ENCODE results near the gene CADPS2. TPM values are rescaled to one million over a fixed set of nuclear protein-coding genes. Genes with fewer than 3 reads are reported as not detected.

Gene CADPS2
- total RNA-seq, 2 experiments from 2014 or later: not detected

- CTCF ChIA-PET: no interaction called here
Observed at GRCh38 chr7:122340427-122340826, 545.8 kb downstream of the CADPS2 start.

GRCh38 chr7:122339145-122339904 lies 546.9 kb downstream of the CADPS2 start:
- H3K36me3 ChIP-seq (ENCODE audit: insufficient read depth, low read length): no peaks in the 10 kb centered on the region
- H3K9me3 ChIP-seq (ENCODE audit: control insufficient read depth in 1 of 2, insufficient read depth in 1 of 2, low read length in 2 of 2): no peaks in the 10 kb centered on the region
- H3K9me3 Mint-ChIP-seq: peaks cover 1% of the 10 kb centered on the region
- ChIA-PET POLR2A (no interaction called here), CTCF (no interaction called here)
- no peak for TF ChIP-seq CTCF (IDR thresholded peaks at IDR 0.05)
- no peaks in the 10 kb centered on the region for H3K4me1 Mint-ChIP-seq (ENCODE audit: low read depth)
- DNase-seq (no peak), ATAC-seq (ENCODE audit: poor library complexity) (no peak)
- no peaks in the 10 kb centered on the region for H3K36me3 Mint-ChIP-seq (ENCODE audit: low read depth)
- no peaks in the 10 kb centered on the region for H3K27me3 ChIP-seq (ENCODE audit: control insufficient read depth in 1 of 2, insufficient read depth in 2 of 2, low read length in 2 of 2)
- intact Hi-C loops (cut with DNase I, micrococcal nuclease): no loop called here
- no peak overlapping the region for H3K27ac ChIP-seq (ENCODE audit: low read depth in 1 of 2, low read length in 2 of 2)
- H3K4me3 Mint-ChIP-seq: no peak overlapping the region
- no peak overlapping the region for H3K4me3 ChIP-seq (ENCODE audit: low read length)
- no peaks in the 10 kb centered on the region for H3K27me3 Mint-ChIP-seq
- H3K27ac Mint-ChIP-seq: no peak overlapping the region
- H3K4me1 ChIP-seq (ENCODE audit: insufficient read depth, low read length): no peaks in the 10 kb centered on the region

More at GRCh38 chr7:122340427-122340826, 545.8 kb downstream of the CADPS2 start:
- ATAC-seq (ENCODE audit: poor library complexity) (no peak), DNase-seq (no peak)
- H3K4me3 Mint-ChIP-seq: no peak overlapping the region
- no peaks in the 10 kb centered on the region for H3K36me3 Mint-ChIP-seq (ENCODE audit: low read depth)
- Histone ChIP-seq H3K27ac (ENCODE audit: low read depth in 1 of 2, low read length in 2 of 2) (no peak overlapping the region), H3K9me3 (ENCODE audit: control insufficient read depth in 1 of 2, insufficient read depth in 1 of 2, low read length in 2 of 2) (no peaks in the 10 kb centered on the region), H3K36me3 (ENCODE audit: insufficient read depth, low read length) (no peaks in the 10 kb centered on the region), H3K27me3 (ENCODE audit: control insufficient read depth in 1 of 2, insufficient read depth in 2 of 2, low read length in 2 of 2) (no peaks in the 10 kb centered on the region), H3K4me3 (ENCODE audit: low read length) (no peak overlapping the region), H3K4me1 (ENCODE audit: insufficient read depth, low read length) (no peaks in the 10 kb centered on the region)
- H3K9me3 Mint-ChIP-seq: peaks cover 1% of the 10 kb centered on the region
- H3K4me1 Mint-ChIP-seq (ENCODE audit: low read depth): no peaks in the 10 kb centered on the region
- no peak overlapping the region for H3K27ac Mint-ChIP-seq
- TF ChIP-seq CTCF (IDR thresholded peaks at IDR 0.05): no peak
- H3K27me3 Mint-ChIP-seq: no peaks in the 10 kb centered on the region
- POLR2A ChIA-PET: no interaction called here
- intact Hi-C loops (cut with DNase I, micrococcal nuclease): no loop called here

- no peak for DNase-seq
- H3K4me3 Mint-ChIP-seq: no peak overlapping the region
- no peak for ATAC-seq (ENCODE audit: poor library complexity)
- H3K4me3 ChIP-seq (ENCODE audit: low read length): no peak overlapping the region
- H3K36me3 ChIP-seq (ENCODE audit: insufficient read depth, low read length): no peaks in the 10 kb centered on the region
- ChIA-PET CTCF (no interaction called here), POLR2A (no interaction called here)
- H3K4me1 Mint-ChIP-seq (ENCODE audit: low read depth): no peaks in the 10 kb centered on the region
- intact Hi-C loops (cut with DNase I, micrococcal nuclease): no loop called here
- no peaks in the 10 kb centered on the region for H3K27me3 ChIP-seq (ENCODE audit: control insufficient read depth in 1 of 2, insufficient read depth in 2 of 2, low read length in 2 of 2)
- no peak overlapping the region for H3K27ac Mint-ChIP-seq
- no peaks in the 10 kb centered on the region for H3K9me3 ChIP-seq (ENCODE audit: control insufficient read depth in 1 of 2, insufficient read depth in 1 of 2, low read length in 2 of 2)
- no peak overlapping the region for H3K27ac ChIP-seq (ENCODE audit: low read depth in 1 of 2, low read length in 2 of 2)
- no peak for TF ChIP-seq CTCF (IDR thresholded peaks at IDR 0.05)
- H3K27me3 Mint-ChIP-seq: no peaks in the 10 kb centered on the region
- peaks cover 1% of the 10 kb centered on the region for H3K9me3 Mint-ChIP-seq
- H3K36me3 Mint-ChIP-seq (ENCODE audit: low read depth): no peaks in the 10 kb centered on the region
- no peaks in the 10 kb centered on the region for H3K4me1 ChIP-seq (ENCODE audit: insufficient read depth, low read length)
Observed at GRCh38 chr7:122337011-122337410, 549.2 kb downstream of the CADPS2 start.

Data from CD4-positive, alpha-beta T cell (primary cell).